Measurements from ENCODE around the gene ETS2. TPM values are rescaled to one million over a fixed set of nuclear protein-coding genes. Genes with fewer than 3 reads are reported as not detected.

ETS2 gene
- total RNA-seq, 1 experiment from 2014 or later: 49.9 TPM

DNA sequence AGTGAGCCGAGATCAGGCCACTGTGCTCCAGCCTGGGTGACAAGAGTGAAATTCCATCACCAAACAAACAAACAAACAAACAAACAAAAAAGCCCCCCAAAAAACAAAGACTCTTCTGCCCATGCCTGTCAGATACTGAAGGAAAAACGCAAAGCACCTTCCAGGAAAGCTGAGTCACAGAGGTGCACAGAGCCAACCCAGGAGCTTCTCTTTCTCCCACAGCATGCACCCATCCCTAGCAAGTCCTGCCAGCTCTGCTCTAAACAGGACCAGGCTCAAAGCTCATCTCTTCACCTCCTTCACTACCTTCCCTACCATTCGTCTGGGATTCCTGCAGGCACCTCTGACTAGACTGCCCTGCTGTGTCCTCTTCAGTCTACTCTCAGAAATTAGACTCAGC is 46.5 kb downstream of the ETS2 start:
- Mint-ChIP-seq H3K4me3 (ENCODE audit: low read depth, unreplicated experiment) (no peak overlapping the region), H3K27ac (ENCODE audit: unreplicated experiment) (no peak overlapping the region), H3K4me1 (ENCODE audit: low read depth, unreplicated experiment) (peaks cover 25% of the 10 kb centered on the region), H3K36me3 (ENCODE audit: insufficient read depth, unreplicated experiment) (no peaks in the 10 kb centered on the region), H3K27me3 (ENCODE audit: unreplicated experiment) (no peaks in the 10 kb centered on the region), H3K9me3 (ENCODE audit: low read depth, unreplicated experiment) (no peaks in the 10 kb centered on the region)
- CTCF ChIA-PET: interaction anchor here (0.8 kb wide), 1 partner anchor 44 kb away, joined by 3 read pairs; no protein-coding TSS in a partner anchor
- no TSS peak for BruUV-seq (replicated peaks)
- DNase-seq: no peak
- TF ChIP-seq CTCF (IDR thresholded peaks at IDR 0.05; ENCODE audit: unreplicated experiment): no peak
- intact Hi-C loops (cut with micrococcal nuclease; ENCODE audit: unreplicated experiment): no loop called here

GRCh38 chr21:38852708-38853107 is 47.0 kb downstream of the ETS2 start:
- CTCF ChIA-PET: interaction anchor here (0.8 kb wide), 1 partner anchor 43 kb away, joined by 3 read pairs; no protein-coding TSS in a partner anchor
- intact Hi-C loops (cut with micrococcal nuclease; ENCODE audit: unreplicated experiment): no loop called here
- no peak for TF ChIP-seq CTCF (IDR thresholded peaks at IDR 0.05; ENCODE audit: unreplicated experiment)
- DNase-seq: no peak
- H3K36me3 Mint-ChIP-seq (ENCODE audit: insufficient read depth, unreplicated experiment): no peaks in the 10 kb centered on the region
- peak overlapping the region; percentile 63 for H3K27ac Mint-ChIP-seq (ENCODE audit: unreplicated experiment)
- no peaks in the 10 kb centered on the region for H3K9me3 Mint-ChIP-seq (ENCODE audit: low read depth, unreplicated experiment)
- no peaks in the 10 kb centered on the region for H3K27me3 Mint-ChIP-seq (ENCODE audit: unreplicated experiment)
- no TSS peak for BruUV-seq (replicated peaks)
- peaks cover 25% of the 10 kb centered on the region for H3K4me1 Mint-ChIP-seq (ENCODE audit: low read depth, unreplicated experiment)
- no peak overlapping the region for H3K4me3 Mint-ChIP-seq (ENCODE audit: low read depth, unreplicated experiment)

DNA sequence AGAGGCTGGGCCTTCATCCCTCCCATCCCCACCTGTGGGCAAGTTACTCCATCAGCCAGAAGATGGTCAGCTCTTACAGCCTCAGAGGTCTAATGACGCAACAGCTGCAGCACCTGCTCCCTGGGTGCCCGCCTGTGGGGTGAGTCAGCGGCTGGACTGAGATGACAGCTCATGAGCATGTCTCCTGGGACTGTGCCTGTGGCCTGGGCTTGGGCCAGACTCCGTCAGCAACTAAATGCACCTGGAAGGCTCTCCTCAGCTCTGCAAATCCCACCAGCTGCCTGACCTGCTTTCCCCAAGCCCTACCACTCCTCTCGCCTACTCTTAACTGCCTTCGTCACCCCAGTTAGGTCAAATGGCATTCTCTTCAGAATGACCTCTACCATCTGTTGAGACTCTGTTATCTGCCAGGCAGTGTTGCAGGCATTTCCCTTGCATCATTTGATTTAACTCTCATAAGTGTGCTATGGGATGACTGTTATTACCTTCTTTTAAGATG is 47.7 kb downstream of the ETS2 start:
- intact Hi-C loops (cut with micrococcal nuclease; ENCODE audit: unreplicated experiment): no loop called here
- Mint-ChIP-seq H3K36me3 (ENCODE audit: insufficient read depth, unreplicated experiment) (no peaks in the 10 kb centered on the region), H3K9me3 (ENCODE audit: low read depth, unreplicated experiment) (no peaks in the 10 kb centered on the region), H3K4me3 (ENCODE audit: low read depth, unreplicated experiment) (no peak overlapping the region), H3K27me3 (ENCODE audit: unreplicated experiment) (no peaks in the 10 kb centered on the region), H3K4me1 (ENCODE audit: low read depth, unreplicated experiment) (peaks cover 25% of the 10 kb centered on the region), H3K27ac (ENCODE audit: unreplicated experiment) (peak overlapping the region; percentile 63)
- BruUV-seq (replicated peaks): no TSS peak
- CTCF ChIA-PET: interaction anchor here (0.6 kb wide), 1 partner anchor 131 kb away, joined by 3 read pairs; no protein-coding TSS in a partner anchor
- DNase-seq: peak; percentile 83
- TF ChIP-seq CTCF (IDR thresholded peaks at IDR 0.05; ENCODE audit: unreplicated experiment): no peak

DNA sequence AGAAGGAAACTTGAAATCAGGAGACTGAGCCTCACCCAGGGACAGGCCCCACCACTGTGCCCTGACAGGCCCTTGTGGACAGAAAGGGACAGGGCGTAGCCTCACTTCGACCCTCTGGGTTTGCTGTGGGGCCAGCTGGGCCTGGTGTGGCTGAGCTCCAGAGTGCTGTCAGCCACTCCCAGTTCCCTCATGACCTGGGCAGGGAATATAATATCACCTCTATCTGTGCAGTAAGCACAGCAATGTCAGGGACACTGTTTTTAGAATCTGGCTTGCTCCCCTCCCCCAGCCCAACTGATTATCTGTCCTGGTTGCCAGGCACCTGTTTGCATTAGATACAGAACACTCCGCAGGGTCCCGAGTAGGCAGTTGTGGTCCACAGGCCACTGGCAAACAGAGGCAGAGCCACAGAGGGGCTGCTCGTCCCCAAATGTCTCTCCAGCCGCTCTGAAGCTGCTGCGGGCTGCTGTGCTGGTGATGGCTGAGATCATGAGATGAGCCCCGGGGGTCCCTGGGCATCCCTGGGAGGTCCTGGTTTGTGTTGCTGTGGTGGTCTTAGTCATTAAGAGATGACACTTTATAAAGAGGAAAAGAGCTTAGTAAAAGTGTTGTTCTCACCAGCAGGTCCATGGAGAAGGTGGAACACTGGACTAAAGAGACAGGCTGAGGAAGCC is 51.6 kb downstream of the ETS2 start:
- no peak for TF ChIP-seq CTCF (IDR thresholded peaks at IDR 0.05; ENCODE audit: unreplicated experiment)
- CTCF ChIA-PET: no interaction called here
- intact Hi-C loops (cut with micrococcal nuclease; ENCODE audit: unreplicated experiment): no loop called here
- Mint-ChIP-seq H3K4me3 (ENCODE audit: low read depth, unreplicated experiment) (no peak overlapping the region), H3K36me3 (ENCODE audit: insufficient read depth, unreplicated experiment) (no peaks in the 10 kb centered on the region), H3K9me3 (ENCODE audit: low read depth, unreplicated experiment) (no peaks in the 10 kb centered on the region), H3K27ac (ENCODE audit: unreplicated experiment) (no peak overlapping the region), H3K27me3 (ENCODE audit: unreplicated experiment) (no peaks in the 10 kb centered on the region), H3K4me1 (ENCODE audit: low read depth, unreplicated experiment) (peaks cover 24% of the 10 kb centered on the region)
- no peak for DNase-seq
- no TSS peak for BruUV-seq (replicated peaks)

Measured in Calu3 (cell line).